ENCODE data around the gene DLGAP1. TPM values are rescaled to one million over a fixed set of nuclear protein-coding genes. Genes with fewer than 3 reads are reported as not detected.

The DLGAP1 gene
- total RNA-seq, 2 experiments from 2014 or later, result 0.31 to 0.36 TPM

DNA sequence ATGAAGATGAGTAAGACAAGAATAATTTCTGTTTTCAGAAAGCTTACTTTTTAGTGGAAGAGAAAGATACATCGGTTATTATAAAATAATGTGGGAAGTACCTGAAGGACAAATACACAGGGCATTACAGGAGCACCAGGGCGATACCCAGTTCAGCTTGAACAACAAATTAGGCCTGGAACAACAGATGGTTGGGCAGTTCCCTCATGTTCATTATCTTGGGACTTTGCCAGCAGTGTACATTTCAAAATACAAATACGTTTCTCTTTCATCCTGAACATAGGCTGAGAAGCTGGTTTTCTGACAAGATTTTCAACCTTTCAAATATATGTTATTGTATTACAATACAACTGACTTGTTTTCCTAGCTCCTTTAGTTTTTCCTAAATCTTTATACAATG is 925.5 kb downstream of the DLGAP1 start:
- Histone ChIP-seq H3K4me3 (ENCODE audit: low read length) (no peak overlapping the region), H3K27ac (ENCODE audit: low read depth in 1 of 2, low read length in 2 of 2) (no peak overlapping the region), H3K4me1 (ENCODE audit: insufficient read depth, low read length) (peaks cover 14% of the 10 kb centered on the region), H3K36me3 (ENCODE audit: insufficient read depth, low read length) (no peaks in the 10 kb centered on the region), H3K27me3 (ENCODE audit: control insufficient read depth in 1 of 2, insufficient read depth in 2 of 2, low read length in 2 of 2) (no peaks in the 10 kb centered on the region), H3K9me3 (ENCODE audit: control insufficient read depth in 1 of 2, insufficient read depth in 1 of 2, low read length in 2 of 2) (no peaks in the 10 kb centered on the region)
- peaks cover 15% of the 10 kb centered on the region for H3K4me1 Mint-ChIP-seq (ENCODE audit: low read depth)
- H3K27ac Mint-ChIP-seq, result no peak overlapping the region
- no peak for ATAC-seq (ENCODE audit: poor library complexity)
- H3K4me3 Mint-ChIP-seq, result no peak overlapping the region
- no peaks in the 10 kb centered on the region for H3K36me3 Mint-ChIP-seq (ENCODE audit: low read depth)
- no peaks in the 10 kb centered on the region for H3K27me3 Mint-ChIP-seq
- TF ChIP-seq, protein P1, sequence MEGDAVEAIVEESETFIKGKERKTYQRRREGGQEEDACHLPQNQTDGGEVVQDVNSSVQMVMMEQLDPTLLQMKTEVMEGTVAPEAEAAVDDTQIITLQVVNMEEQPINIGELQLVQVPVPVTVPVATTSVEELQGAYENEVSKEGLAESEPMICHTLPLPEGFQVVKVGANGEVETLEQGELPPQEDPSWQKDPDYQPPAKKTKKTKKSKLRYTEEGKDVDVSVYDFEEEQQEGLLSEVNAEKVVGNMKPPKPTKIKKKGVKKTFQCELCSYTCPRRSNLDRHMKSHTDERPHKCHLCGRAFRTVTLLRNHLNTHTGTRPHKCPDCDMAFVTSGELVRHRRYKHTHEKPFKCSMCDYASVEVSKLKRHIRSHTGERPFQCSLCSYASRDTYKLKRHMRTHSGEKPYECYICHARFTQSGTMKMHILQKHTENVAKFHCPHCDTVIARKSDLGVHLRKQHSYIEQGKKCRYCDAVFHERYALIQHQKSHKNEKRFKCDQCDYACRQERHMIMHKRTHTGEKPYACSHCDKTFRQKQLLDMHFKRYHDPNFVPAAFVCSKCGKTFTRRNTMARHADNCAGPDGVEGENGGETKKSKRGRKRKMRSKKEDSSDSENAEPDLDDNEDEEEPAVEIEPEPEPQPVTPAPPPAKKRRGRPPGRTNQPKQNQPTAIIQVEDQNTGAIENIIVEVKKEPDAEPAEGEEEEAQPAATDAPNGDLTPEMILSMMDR (IDR thresholded peaks at IDR 0.05), result no peak
- ChIA-PET POLR2A (interaction anchor here (1.2 kb wide), 1 partner anchor 245 kb away, joined by 3 read pairs; no protein-coding TSS in a partner anchor), CTCF (interaction anchor here (0.5 kb wide), 1 partner anchor 158 kb away, joined by 3 read pairs; no protein-coding TSS in a partner anchor)
- DNase-seq, result no peak
- H3K9me3 Mint-ChIP-seq, result no peaks in the 10 kb centered on the region
- intact Hi-C loops (cut with DNase I, micrococcal nuclease), result loop anchor here in 1 of 2 experiments (10.0 kb wide), 1 partner anchor 65 kb away; no protein-coding TSS in a partner anchor

DNA sequence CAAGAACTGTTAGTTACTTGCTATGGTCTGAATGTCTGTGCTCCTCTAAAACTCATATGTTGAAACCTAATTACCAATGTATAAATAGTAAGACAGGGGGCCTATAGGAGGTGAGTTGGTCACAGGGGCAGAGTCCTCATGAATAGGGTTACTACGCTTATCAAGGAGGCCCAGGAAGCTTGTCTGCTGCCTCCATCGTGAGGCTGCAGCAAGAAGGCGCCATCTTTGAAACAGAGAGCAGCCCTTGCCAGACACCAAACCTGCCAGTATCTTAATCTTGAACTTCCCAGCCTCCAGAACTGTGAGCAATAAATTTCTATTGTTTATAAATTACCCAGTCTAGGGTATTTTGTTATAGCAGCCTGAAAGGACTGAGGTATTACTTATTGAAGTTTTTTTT is 926.0 kb downstream of the DLGAP1 start:
- intact Hi-C loops (cut with DNase I, micrococcal nuclease), result loop anchor here in 1 of 2 experiments (10.0 kb wide), 1 partner anchor 66 kb away; no protein-coding TSS in a partner anchor
- no peak for ATAC-seq (ENCODE audit: poor library complexity)
- H3K4me3 Mint-ChIP-seq, result no peak overlapping the region
- H3K27ac Mint-ChIP-seq, result no peak overlapping the region
- Histone ChIP-seq H3K27ac (ENCODE audit: low read depth in 1 of 2, low read length in 2 of 2) (no peak overlapping the region), H3K36me3 (ENCODE audit: insufficient read depth, low read length) (no peaks in the 10 kb centered on the region), H3K27me3 (ENCODE audit: control insufficient read depth in 1 of 2, insufficient read depth in 2 of 2, low read length in 2 of 2) (no peaks in the 10 kb centered on the region), H3K4me1 (ENCODE audit: insufficient read depth, low read length) (peaks cover 14% of the 10 kb centered on the region), H3K9me3 (ENCODE audit: control insufficient read depth in 1 of 2, insufficient read depth in 1 of 2, low read length in 2 of 2) (peaks cover 0 to 4% of the 10 kb centered on the region in 2 experiments), H3K4me3 (ENCODE audit: low read length) (no peak overlapping the region)
- ChIA-PET CTCF (no interaction called here), POLR2A (interaction anchor here (1.2 kb wide), 1 partner anchor 245 kb away, joined by 3 read pairs; no protein-coding TSS in a partner anchor)
- no peaks in the 10 kb centered on the region for H3K9me3 Mint-ChIP-seq
- TF ChIP-seq, protein P1 (IDR thresholded peaks at IDR 0.05), result no peak
- H3K4me1 Mint-ChIP-seq (ENCODE audit: low read depth), result peaks cover 15% of the 10 kb centered on the region
- no peaks in the 10 kb centered on the region for H3K27me3 Mint-ChIP-seq
- H3K36me3 Mint-ChIP-seq (ENCODE audit: low read depth), result no peaks in the 10 kb centered on the region
- DNase-seq, result no peak

GRCh38 chr18:3528231-3528630 is 926.9 kb downstream of the DLGAP1 start:
- H3K9me3 ChIP-seq (ENCODE audit: control insufficient read depth in 1 of 2, insufficient read depth in 1 of 2, low read length in 2 of 2), result peaks cover 5 to 9% of the 10 kb centered on the region in 2 experiments
- ATAC-seq (ENCODE audit: poor library complexity), result no peak
- no peak overlapping the region for H3K4me3 Mint-ChIP-seq
- H3K9me3 Mint-ChIP-seq, result no peaks in the 10 kb centered on the region
- H3K27ac Mint-ChIP-seq, result no peak overlapping the region
- POLR2A ChIA-PET, result no interaction called here
- no peaks in the 10 kb centered on the region for H3K27me3 Mint-ChIP-seq
- DNase-seq, result no peak
- H3K27me3 ChIP-seq (ENCODE audit: control insufficient read depth in 1 of 2, insufficient read depth in 2 of 2, low read length in 2 of 2), result no peaks in the 10 kb centered on the region
- H3K4me1 ChIP-seq (ENCODE audit: insufficient read depth, low read length), result peaks cover 14% of the 10 kb centered on the region
- peaks cover 15% of the 10 kb centered on the region for H3K4me1 Mint-ChIP-seq (ENCODE audit: low read depth)
- TF ChIP-seq, protein P1 (IDR thresholded peaks at IDR 0.05), result no peak
- no peak overlapping the region for H3K4me3 ChIP-seq (ENCODE audit: low read length)
- H3K36me3 ChIP-seq (ENCODE audit: insufficient read depth, low read length), result no peaks in the 10 kb centered on the region
- CTCF ChIA-PET, result interaction anchor here (0.5 kb wide), 1 partner anchor 38 kb away, joined by 3 read pairs; no protein-coding TSS in a partner anchor
- no peaks in the 10 kb centered on the region for H3K36me3 Mint-ChIP-seq (ENCODE audit: low read depth)
- H3K27ac ChIP-seq (ENCODE audit: low read depth in 1 of 2, low read length in 2 of 2), result no peak overlapping the region
- intact Hi-C loops (cut with DNase I, micrococcal nuclease), result loop anchor here in 1 of 2 experiments (10.0 kb wide), 1 partner anchor 67 kb away; no protein-coding TSS in a partner anchor

All from CD4-positive, alpha-beta T cell (primary cell).